ENCODE results near the gene CDKAL1. TPM values are rescaled to one million over a fixed set of nuclear protein-coding genes. Genes with fewer than 3 reads are reported as not detected.

CDKAL1 gene
- total and polyA plus RNA-seq, 8 donors: 13.6 to 20.7 (median 17.5) TPM

GRCh38 chr6:20911712-20912111 is 377.5 kb downstream of the CDKAL1 start:
- no peak for TF ChIP-seq CTCF (IDR thresholded peaks at IDR 0.05)
- intact Hi-C loops (cut with DNase I): no loop called here
- ATAC-seq (no peak), DNase-seq (no peak)
- Histone ChIP-seq H3K4me1 (no peaks in the 10 kb centered on the region), H3K27me3 (no peaks in the 10 kb centered on the region), H3K4me3 (no peak overlapping the region), H3K27ac (no peak overlapping the region), H3K9me3 (peaks cover 0 to 18% of the 10 kb centered on the region in 2 donors), H3K36me3 (no peaks in the 10 kb centered on the region)

GRCh38 chr6:20915156-20915555 is 380.9 kb downstream of the CDKAL1 start:
- DNase-seq: no peak

GRCh38 chr6:20915626-20916025 is 381.4 kb downstream of the CDKAL1 start:
- H3K27ac ChIP-seq: no peak overlapping the region
- no peaks in the 10 kb centered on the region for H3K36me3 ChIP-seq
- TF ChIP-seq CTCF (IDR thresholded peaks at IDR 0.05): no peak
- ATAC-seq (no peak), DNase-seq (no peak)
- intact Hi-C loops (cut with DNase I): no loop called here
- H3K4me1 ChIP-seq: no peaks in the 10 kb centered on the region
- no peak overlapping the region for H3K4me3 ChIP-seq
- peaks cover 0 to 18% of the 10 kb centered on the region in 2 donors for H3K9me3 ChIP-seq
- H3K27me3 ChIP-seq: no peaks in the 10 kb centered on the region

More at GRCh38 chr6:20915156-20915555, 380.9 kb downstream of the CDKAL1 start:
- H3K9me3 ChIP-seq: peaks cover 0 to 18% of the 10 kb centered on the region in 2 donors
- TF ChIP-seq CTCF (IDR thresholded peaks at IDR 0.05): no peak
- H3K36me3 ChIP-seq: no peaks in the 10 kb centered on the region
- intact Hi-C loops (cut with DNase I): no loop called here
- H3K27ac ChIP-seq: no peak overlapping the region
- no peak overlapping the region for H3K4me3 ChIP-seq
- no peaks in the 10 kb centered on the region for H3K27me3 ChIP-seq
- no peaks in the 10 kb centered on the region for H3K4me1 ChIP-seq
- ATAC-seq: no peak

DNA sequence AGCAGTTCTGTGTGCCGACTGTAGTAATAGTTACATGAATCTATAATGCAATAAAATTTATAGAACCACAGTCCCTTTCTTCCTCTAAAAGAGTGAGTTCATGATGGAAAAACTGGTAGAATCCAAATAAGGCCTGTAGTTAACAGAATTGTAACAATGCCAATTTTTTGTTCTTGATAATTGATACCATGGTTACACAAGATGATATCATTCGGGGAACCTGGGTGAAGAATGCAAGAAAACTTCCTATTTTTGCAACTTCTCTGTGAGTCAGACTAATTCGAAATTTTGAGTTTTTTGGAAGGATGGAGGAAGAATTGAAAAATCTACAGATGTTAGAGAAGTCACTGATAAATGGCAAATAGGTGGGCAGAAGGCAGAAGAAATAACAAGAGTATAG is 381.8 kb downstream of the CDKAL1 start:
- intact Hi-C loops (cut with DNase I): no loop called here
- Histone ChIP-seq H3K36me3 (no peaks in the 10 kb centered on the region), H3K27me3 (no peaks in the 10 kb centered on the region), H3K4me1 (no peaks in the 10 kb centered on the region), H3K9me3 (peaks cover 0 to 18% of the 10 kb centered on the region in 2 donors), H3K4me3 (no peak overlapping the region), H3K27ac (no peak overlapping the region)
- TF ChIP-seq CTCF (IDR thresholded peaks at IDR 0.05): no peak
- ATAC-seq: no peak
- no peak for DNase-seq

DNA sequence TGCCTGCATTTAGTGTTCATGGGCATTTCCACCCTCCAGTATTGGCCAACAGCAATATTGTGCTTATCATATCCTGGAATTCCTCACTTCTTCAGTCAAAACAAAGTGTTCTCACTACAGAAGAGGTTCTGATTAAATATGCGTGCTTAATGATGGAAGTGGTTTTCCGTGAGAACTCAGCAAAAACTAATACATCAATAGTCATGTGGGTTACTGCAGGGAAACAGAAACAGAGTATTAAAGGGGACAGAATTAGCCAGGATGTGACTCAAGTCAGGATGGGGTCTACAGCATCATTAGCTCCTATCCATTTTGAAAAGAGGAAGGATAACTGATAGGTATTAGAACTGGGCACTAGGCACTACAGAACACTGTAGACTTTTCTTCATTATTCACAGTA is 384.6 kb downstream of the CDKAL1 start:
- H3K4me1 ChIP-seq: no peaks in the 10 kb centered on the region
- ATAC-seq: no peak
- H3K4me3 ChIP-seq: no peak overlapping the region
- peaks cover 0 to 13% of the 10 kb centered on the region in 2 donors for H3K9me3 ChIP-seq
- TF ChIP-seq CTCF (IDR thresholded peaks at IDR 0.05): no peak
- no peaks in the 10 kb centered on the region for H3K27me3 ChIP-seq
- H3K36me3 ChIP-seq: no peaks in the 10 kb centered on the region
- no peak overlapping the region for H3K27ac ChIP-seq
- no peak for DNase-seq
- intact Hi-C loops (cut with DNase I): no loop called here
